Right renal cortex interstitium (tissue), 3 donors: ENCODE data around the gene SCRN2. TPM values are rescaled to one million over a fixed set of nuclear protein-coding genes. Genes with fewer than 3 reads are reported as not detected.

ENCODE experiments used
- DNase-seq, 3 donors: peaks; one replicate each; pipeline ENCODE4 v3.0.0-alpha.2; 2013; ENCODE audit warnings: low read depth in 3 of 3, low spot score in 2 of 3
- polyA plus RNA-seq, 3 donors: library from polyadenylated mRNA; unstranded; fragments of 120-200 nt; gene quantifications; one replicate each; pipeline ENCODE4 v1.2.1, GENCODE V29; 2013; ENCODE audit not compliant: insufficient read length in 3 of 3

SCRN2 gene
- polyA plus RNA-seq, 3 donors: 40.6 to 61.8 (median 55.4) TPM

GRCh38 chr17:47808036-47808829 is 32.8 kb downstream of the SCRN2 start:
- DNase-seq: no peak

GRCh38 chr17:47807421-47807820 is 33.7 kb downstream of the SCRN2 start:
- no peak for DNase-seq

GRCh38 chr17:47806913-47807255 is 34.2 kb downstream of the SCRN2 start:
- DNase-seq: no peak

DNA sequence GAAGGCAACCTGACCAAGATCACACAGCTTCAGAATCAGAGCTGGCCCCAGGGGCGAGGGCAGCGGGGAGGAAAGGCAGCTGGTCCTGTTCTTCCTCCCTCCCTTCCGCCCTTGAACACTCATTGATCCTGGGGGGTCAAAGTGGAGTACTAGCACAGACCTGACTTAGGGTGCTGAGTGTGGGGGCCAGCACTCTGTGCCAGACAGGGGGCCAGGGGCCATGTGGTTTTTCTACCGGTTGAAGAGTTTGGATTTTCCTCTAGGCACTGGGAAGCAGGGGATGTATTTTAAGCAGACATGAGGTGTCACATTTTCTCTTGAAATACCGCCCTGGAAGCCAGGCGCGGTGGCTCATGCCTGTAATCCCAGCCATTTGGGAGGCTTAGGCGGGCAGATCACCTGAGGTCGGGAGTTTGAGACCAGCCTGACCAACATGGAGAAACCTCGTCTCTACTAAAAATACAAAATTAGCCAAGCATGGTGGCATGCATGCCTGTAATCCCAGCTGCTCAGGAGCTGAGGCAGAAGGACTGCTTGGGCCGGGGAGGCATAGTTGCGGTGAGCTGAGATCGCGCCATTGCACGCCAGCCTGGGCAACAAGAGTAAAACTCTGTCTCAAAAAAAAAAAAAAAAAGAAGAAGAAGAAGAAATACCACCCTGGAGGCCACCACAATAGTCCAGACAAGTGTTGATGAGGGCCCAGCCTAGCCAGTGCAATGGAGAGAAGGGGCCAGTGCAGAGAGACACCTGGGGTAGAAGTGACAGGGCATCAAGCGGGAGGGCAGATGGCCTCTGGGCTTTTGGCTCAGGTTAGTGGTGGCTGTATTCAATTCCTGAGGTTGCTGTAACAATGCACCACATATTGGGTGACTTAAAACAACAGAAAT is 34.8 kb downstream of the SCRN2 start:
- DNase-seq: no peak

DNA sequence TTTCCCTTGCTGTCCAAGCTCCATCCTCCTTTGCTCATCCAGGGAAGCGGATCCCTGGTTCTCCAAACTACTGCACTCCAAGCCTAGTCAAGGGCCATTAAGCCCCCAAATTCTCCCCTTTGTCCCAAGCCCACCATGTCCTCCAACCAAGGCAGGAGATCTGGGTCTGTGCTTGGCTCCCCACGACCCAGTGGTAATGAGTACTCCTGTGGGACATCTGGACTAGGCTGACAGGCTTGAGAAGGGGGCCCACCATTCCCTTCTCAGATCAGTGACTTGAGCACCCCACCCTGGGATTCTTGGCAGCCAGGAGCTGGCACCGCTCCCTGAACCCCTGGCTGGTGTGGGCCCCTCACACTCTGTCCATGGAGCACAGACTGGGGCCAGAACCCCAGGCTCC is 36.6 kb downstream of the SCRN2 start:
- DNase-seq: no peak

DNA sequence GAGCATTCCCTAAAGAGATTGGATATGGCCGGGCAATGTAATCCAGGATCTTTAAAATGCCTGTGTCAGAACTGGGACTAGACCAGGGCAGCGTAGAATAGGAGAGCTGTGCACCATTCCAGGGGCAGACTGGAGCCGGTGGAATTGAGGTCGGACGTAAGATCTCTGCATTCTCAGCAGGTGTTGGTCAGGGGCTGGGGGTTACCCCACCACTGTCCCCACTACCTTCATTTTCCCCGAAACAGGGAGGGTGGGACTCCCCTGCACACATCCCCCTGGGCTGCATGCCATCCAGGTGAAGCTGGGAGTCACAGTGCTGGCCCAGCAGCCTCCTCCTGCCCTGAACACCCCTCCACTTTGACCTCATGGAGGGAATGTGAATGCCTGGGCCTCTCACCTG is 37.3 kb downstream of the SCRN2 start:
- no peak for DNase-seq

DNA sequence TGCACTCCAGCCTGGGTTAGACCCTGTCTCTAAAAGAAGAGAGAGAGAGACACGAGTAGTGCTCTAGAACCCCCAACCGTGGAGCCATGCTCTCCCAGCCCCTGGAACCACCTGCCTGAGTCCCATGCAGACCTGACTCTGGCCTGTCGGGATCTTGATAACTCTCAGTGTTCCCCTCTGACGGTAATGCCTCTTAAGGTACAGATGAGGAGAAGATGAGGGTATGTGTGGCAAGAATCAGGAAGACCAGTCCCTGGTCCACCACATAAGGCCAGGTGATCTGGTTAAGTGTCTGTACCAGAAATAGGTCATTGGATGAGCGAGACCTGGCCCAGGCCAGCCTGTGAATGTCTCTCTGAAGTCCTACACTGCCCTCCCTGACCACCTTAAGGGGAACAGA is 37.9 kb downstream of the SCRN2 start:
- no peak for DNase-seq

DNA sequence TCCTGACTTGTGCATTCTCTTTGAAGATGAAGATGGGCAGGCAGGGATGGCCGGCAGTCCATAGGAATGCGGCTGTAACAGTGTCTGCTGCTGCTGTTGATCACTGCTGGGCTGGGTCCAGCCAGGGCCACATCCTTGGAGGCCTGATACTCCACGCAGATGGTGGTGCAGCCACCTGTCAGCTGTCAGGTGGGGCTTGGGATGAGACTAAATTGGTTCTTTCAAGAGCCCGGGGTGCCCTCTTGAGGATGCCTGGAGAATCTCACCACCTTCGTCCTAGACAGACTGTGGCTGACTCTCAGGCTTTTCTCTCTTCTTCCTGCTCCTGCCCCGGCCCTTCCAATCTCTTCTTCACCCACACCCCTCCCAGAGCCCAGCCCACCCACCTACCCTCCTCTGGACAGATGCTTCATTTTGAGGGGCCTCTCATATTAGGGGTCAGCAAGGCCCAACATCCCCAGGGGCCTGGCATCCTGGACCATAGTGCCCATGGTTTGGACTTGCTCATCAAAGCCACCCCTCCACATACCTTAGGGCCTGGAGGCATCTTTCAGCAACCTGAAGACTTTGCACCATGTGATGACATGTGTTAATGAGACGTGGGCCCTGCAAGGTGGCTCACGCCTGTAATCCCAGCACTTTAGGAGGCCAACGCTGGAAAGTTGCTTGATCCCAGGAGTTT is 38.6 kb downstream of the SCRN2 start:
- DNase-seq: no peak

DNA sequence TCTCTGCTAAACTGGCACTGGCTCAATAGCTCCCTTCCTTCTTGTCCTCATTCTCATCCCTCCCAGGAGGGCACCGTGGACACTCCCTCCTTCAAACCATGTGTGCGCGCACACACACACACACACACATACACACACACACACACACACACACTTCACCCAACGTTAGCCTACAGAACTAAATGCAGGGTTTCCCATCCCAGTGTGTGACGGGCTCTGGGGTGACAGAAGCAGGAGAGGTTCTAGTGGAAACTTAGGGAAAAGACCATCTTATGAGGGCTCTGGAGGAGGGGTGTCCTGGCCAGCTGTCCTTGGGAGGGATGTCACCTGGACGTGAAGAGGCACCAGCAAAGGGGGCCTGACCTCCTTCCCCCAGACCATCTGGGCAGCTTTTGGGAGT is 39.2 kb downstream of the SCRN2 start:
- no peak for DNase-seq

DNA sequence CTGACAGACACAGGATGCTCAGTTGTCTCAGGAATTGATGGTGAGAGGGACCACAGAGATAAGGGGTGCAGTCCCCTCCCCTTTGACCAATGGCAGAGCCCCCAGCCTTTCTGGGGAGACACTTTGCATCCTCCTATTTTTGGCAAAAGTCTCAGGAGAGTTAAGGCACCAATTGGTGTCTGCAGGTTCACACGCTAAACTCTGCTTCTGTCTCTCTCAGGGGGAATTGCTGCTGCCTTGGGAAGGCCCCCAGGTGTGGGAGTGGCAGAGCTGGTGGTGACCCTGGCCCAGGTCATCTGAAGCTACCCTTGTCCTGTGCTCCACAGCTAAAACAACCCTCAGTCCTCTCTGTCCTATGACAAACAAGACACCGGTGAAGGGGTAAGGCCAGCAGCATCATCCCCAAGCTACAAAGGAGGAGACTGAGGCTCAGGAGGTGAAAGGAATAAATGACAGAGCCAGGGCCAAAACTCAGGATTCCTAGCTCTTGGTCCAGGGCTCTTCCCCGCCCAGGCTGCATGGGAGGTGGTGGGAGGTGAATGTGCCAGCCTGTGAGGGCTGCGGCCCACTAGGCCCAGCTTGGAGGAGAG is 39.8 kb downstream of the SCRN2 start:
- DNase-seq: no peak

DNA sequence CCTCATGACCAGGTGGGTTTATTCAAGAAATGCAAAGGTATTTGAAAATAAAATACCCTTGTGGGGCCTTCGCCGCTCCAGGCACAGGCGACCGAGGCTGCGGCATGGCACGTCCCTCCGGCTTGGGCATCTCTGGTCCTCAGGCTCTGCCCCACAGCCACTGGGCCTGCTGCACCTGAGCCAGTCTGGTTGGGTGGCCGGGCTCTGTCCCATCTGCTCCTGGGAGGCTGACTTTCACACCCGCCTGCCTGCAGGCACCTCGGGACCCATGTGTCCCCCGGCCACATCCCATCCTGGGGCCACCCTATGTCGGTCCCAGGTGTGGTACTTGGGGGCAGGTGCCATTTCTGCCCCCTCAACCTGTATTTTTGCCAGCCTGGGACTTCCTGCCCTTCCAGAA is 40.4 kb downstream of the SCRN2 start:
- DNase-seq: no peak

GRCh38 chr17:47797797-47798196 is 43.3 kb downstream of the SCRN2 start:
- no peak for DNase-seq

- DNase-seq: no peak
Observed at GRCh38 chr17:47792979-47793378, 48.1 kb downstream of the SCRN2 start.

- DNase-seq: no peak
Observed at GRCh38 chr17:47792457-47792856, 48.6 kb downstream of the SCRN2 start.

DNA sequence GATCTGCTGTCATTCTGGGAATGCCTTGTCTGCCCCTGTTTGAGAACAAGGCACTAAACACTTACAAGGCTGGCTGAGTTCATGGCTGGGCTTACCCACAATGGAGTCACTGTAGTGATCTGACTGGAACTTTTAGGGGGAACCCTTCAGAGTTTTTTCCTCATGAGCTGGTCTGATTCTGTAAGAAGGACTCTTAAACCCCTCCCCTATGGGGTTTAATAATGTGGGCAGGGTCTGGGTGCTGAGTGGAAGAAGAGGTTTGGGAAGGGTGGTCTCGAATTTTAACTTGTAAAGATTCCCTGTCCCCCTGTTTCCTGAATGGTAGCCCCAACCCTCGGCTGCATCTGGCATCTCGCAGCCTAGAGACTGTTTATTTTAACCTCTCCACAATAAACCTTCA is 50.0 kb downstream of the SCRN2 start:
- no peak for DNase-seq

- peak in 1 of 3 donors; percentile 18 for DNase-seq
Observed at GRCh38 chr17:47789611-47790561, 51.2 kb downstream of the SCRN2 start.
